ENCODE results near the gene ACTR1B. TPM values are rescaled to one million over a fixed set of nuclear protein-coding genes. Genes with fewer than 3 reads are reported as not detected.
"Not testable (repeated sequence)": the region's sequence is repeated elsewhere in the genome, so short reads cannot be mapped to it uniquely, and the experiment has no call there.

Gene ACTR1B
- total and polyA plus RNA-seq, 2 experiments from 2014 or later = 53.4 to 65.8 TPM

- Histone ChIP-seq H3K9me2 (ENCODE audit: insufficient read depth) (no peaks in the 10 kb centered on the region), H3K36me3 (ENCODE audit: low read depth) (peaks cover 15% of the 10 kb centered on the region), H3K27ac (peak within 1 kb of the TSS; percentile 77), H2AFZ (peak within 1 kb of the TSS; percentile 98), H3K79me2 (ENCODE audit: insufficient read depth) (peaks cover 19% of the 10 kb centered on the region), H3K9me3 (ENCODE audit: low read depth) (no peaks in the 10 kb centered on the region), H3K4me3 (peak within 1 kb of the TSS; percentile 98), H3K4me2 (ENCODE audit: unreplicated experiment) (peak within 1 kb of the TSS; percentile 94), H4K20me1 (ENCODE audit: insufficient read depth) (no peaks in the 10 kb centered on the region), H3K9ac (peak within 1 kb of the TSS; percentile 94), H3K27me3 (replicated peaks; ENCODE audit: insufficient read depth) (no peaks in the 10 kb centered on the region), H3F3A (ENCODE audit: insufficient read depth) (peaks cover 26% of the 10 kb centered on the region), H3K4me1 (ENCODE audit: insufficient read depth) (peaks cover 11% of the 10 kb centered on the region; the same call in 1 of the 2 replicates)
- DNase-seq = peak; percentile 99
- 1 to 2% methylated on average over 50 to 62 of the region's 63 CpGs for WGBS, 2 experiments (ENCODE audit: low coverage in 1 of 2, low lambda C conversion rate in 2 of 2, missing lambda C conversion rate in 2 of 2)
- TF ChIP-seq EZH2 (IDR thresholded peaks at IDR 0.05; ENCODE audit: insufficient read depth, poor library complexity, severe bottlenecking) = no peak
- no peak for TF ChIP-seq EZH2phosphoT487 (IDR thresholded peaks at IDR 0.05; ENCODE audit: insufficient read depth, low read depth)
- in situ Hi-C loops (cut with MboI) = no loop called here
Observed at GRCh38 chr2:97645695-97646629, 17.9 kb downstream of the ACTR1B start, which contains the start of gene COX5B. Gene COX5B (plus strand): TSS chr2:97646062. CDS start chr2:97646087, 25 bp downstream.

- Histone ChIP-seq H3K4me3 (peak overlapping the region; percentile 98), H3K36me3 (ENCODE audit: low read depth) (peaks cover 15% of the 10 kb centered on the region), H3F3A (ENCODE audit: insufficient read depth) (peaks cover 22% of the 10 kb centered on the region; the same call in 1 of the 2 replicates), H3K9me3 (ENCODE audit: low read depth) (no peaks in the 10 kb centered on the region), H3K27me3 (replicated peaks; ENCODE audit: insufficient read depth) (no peaks in the 10 kb centered on the region), H3K4me2 (ENCODE audit: unreplicated experiment) (peak overlapping the region; percentile 94), H2AFZ (peak overlapping the region; percentile 98), H4K20me1 (ENCODE audit: insufficient read depth) (no peaks in the 10 kb centered on the region), H3K27ac (peak overlapping the region; percentile 77), H3K79me2 (ENCODE audit: insufficient read depth) (peaks cover 19% of the 10 kb centered on the region), H3K9me2 (ENCODE audit: insufficient read depth) (no peaks in the 10 kb centered on the region), H3K4me1 (ENCODE audit: insufficient read depth) (peaks cover 11% of the 10 kb centered on the region; the same call in 1 of the 2 replicates), H3K9ac (peak overlapping the region; percentile 94)
- in situ Hi-C loops (cut with MboI) = no loop called here
- TF ChIP-seq EZH2 (IDR thresholded peaks at IDR 0.05; ENCODE audit: insufficient read depth, poor library complexity, severe bottlenecking) (no peak), EZH2phosphoT487 (IDR thresholded peaks at IDR 0.05; ENCODE audit: insufficient read depth, low read depth) (no peak)
- DNase-seq = peak; percentile 36
- 8 to 9% methylated on average over 17 to 19 of the region's 19 CpGs for WGBS, 2 experiments (ENCODE audit: low coverage in 1 of 2, low lambda C conversion rate in 2 of 2, missing lambda C conversion rate in 2 of 2)
Observed at GRCh38 chr2:97645112-97645694, 18.6 kb downstream of the ACTR1B start.

GRCh38 chr2:97644023-97644717 is 19.7 kb downstream of the ACTR1B start:
- peaks cover 11% of the 10 kb centered on the region; the same call in 1 of the 2 replicates for H3K4me1 ChIP-seq (ENCODE audit: insufficient read depth)
- no peaks in the 10 kb centered on the region for H4K20me1 ChIP-seq (ENCODE audit: insufficient read depth)
- in situ Hi-C loops (cut with MboI) = no loop called here
- no peak overlapping the region for H3K4me3 ChIP-seq
- H3K9ac ChIP-seq = no peak overlapping the region
- no peaks in the 10 kb centered on the region for H3K9me2 ChIP-seq (ENCODE audit: insufficient read depth)
- no peak overlapping the region for H3K27ac ChIP-seq
- peaks cover 17% of the 10 kb centered on the region; the same call in 1 of the 2 replicates for H3F3A ChIP-seq (ENCODE audit: insufficient read depth)
- DNase-seq = no peak
- peaks cover 19% of the 10 kb centered on the region for H3K79me2 ChIP-seq (ENCODE audit: insufficient read depth)
- no peaks in the 10 kb centered on the region for H3K9me3 ChIP-seq (ENCODE audit: low read depth)
- H3K27me3 ChIP-seq (replicated peaks; ENCODE audit: insufficient read depth) = no peaks in the 10 kb centered on the region
- no peak overlapping the region for H2AFZ ChIP-seq
- no peak overlapping the region for H3K4me2 ChIP-seq (ENCODE audit: unreplicated experiment)
- H3K36me3 ChIP-seq (ENCODE audit: low read depth) = peaks cover 15% of the 10 kb centered on the region
- no peak for TF ChIP-seq EZH2phosphoT487 (IDR thresholded peaks at IDR 0.05; ENCODE audit: insufficient read depth, low read depth)
- no peak for TF ChIP-seq EZH2 (IDR thresholded peaks at IDR 0.05; ENCODE audit: insufficient read depth, poor library complexity, severe bottlenecking)
- WGBS, 2 experiments (ENCODE audit: low coverage in 1 of 2, low lambda C conversion rate in 2 of 2, missing lambda C conversion rate in 2 of 2) = 86 to 87% methylated on average over 4 of the region's 4 CpGs

GRCh38 chr2:97626049-97626430 is 37.8 kb downstream of the ACTR1B start:
- H2AFZ ChIP-seq; H3K9ac ChIP-seq; H3K4me3 ChIP-seq; H3K27me3 ChIP-seq (replicated peaks; ENCODE audit: insufficient read depth); H3K9me3 ChIP-seq (ENCODE audit: low read depth); H3K4me1 ChIP-seq (ENCODE audit: insufficient read depth); H3F3A ChIP-seq (ENCODE audit: insufficient read depth); H3K79me2 ChIP-seq (ENCODE audit: insufficient read depth); H3K27ac ChIP-seq; in situ Hi-C loops (cut with MboI); H3K36me3 ChIP-seq (ENCODE audit: low read depth); H3K4me2 ChIP-seq (ENCODE audit: unreplicated experiment); H3K9me2 ChIP-seq (ENCODE audit: insufficient read depth); DNase-seq; H4K20me1 ChIP-seq (ENCODE audit: insufficient read depth): not testable (repeated sequence)
- 32 to 37% methylated on average over 8 of the region's 8 CpGs for WGBS, 2 experiments (ENCODE audit: low coverage in 1 of 2, low lambda C conversion rate in 2 of 2, missing lambda C conversion rate in 2 of 2)

- H3K9me2 ChIP-seq (ENCODE audit: insufficient read depth); H3K27ac ChIP-seq; H3K4me1 ChIP-seq (ENCODE audit: insufficient read depth); H3K79me2 ChIP-seq (ENCODE audit: insufficient read depth); H3K4me2 ChIP-seq (ENCODE audit: unreplicated experiment); H3K9ac ChIP-seq; in situ Hi-C loops (cut with MboI); H2AFZ ChIP-seq; H3F3A ChIP-seq (ENCODE audit: insufficient read depth); H3K4me3 ChIP-seq; H3K9me3 ChIP-seq (ENCODE audit: low read depth); H3K36me3 ChIP-seq (ENCODE audit: low read depth); H3K27me3 ChIP-seq (replicated peaks; ENCODE audit: insufficient read depth); DNase-seq; H4K20me1 ChIP-seq (ENCODE audit: insufficient read depth): not testable (repeated sequence)
- WGBS, 2 experiments (ENCODE audit: low coverage in 1 of 2, low lambda C conversion rate in 2 of 2, missing lambda C conversion rate in 2 of 2) = 0 to 8% methylated on average over 3 to 5 of the region's 8 CpGs
Observed at GRCh38 chr2:97625354-97626048, 38.3 kb downstream of the ACTR1B start.

GRCh38 chr2:97622976-97623375 is 40.9 kb downstream of the ACTR1B start:
- DNase-seq; H3K4me1 ChIP-seq (ENCODE audit: insufficient read depth); H3K79me2 ChIP-seq (ENCODE audit: insufficient read depth); H3K9me3 ChIP-seq (ENCODE audit: low read depth); H3K27me3 ChIP-seq (replicated peaks; ENCODE audit: insufficient read depth); H2AFZ ChIP-seq; H3K9ac ChIP-seq; H3K4me3 ChIP-seq; H3K27ac ChIP-seq; H3F3A ChIP-seq (ENCODE audit: insufficient read depth); H3K9me2 ChIP-seq (ENCODE audit: insufficient read depth); H4K20me1 ChIP-seq (ENCODE audit: insufficient read depth); H3K4me2 ChIP-seq (ENCODE audit: unreplicated experiment); in situ Hi-C loops (cut with MboI); H3K36me3 ChIP-seq (ENCODE audit: low read depth): not testable (repeated sequence)
